Stomach smooth muscle (tissue), 2 donors: ENCODE results near the gene USP43.

Experiments
- H3K27ac ChIP-seq: one replicate; pipeline ENCODE4 v1.7.0; 2013; ENCODE audit warnings: mild to moderate bottlenecking, low read length, inconsistent platforms
- H3K27me3 ChIP-seq, 2 donors: one replicate each; pipeline ENCODE4 v1.7.0; 2013; ENCODE audit warnings: low read length in 2 of 2; ENCODE audit not compliant: insufficient read depth in 2 of 2, control insufficient read depth in 1 of 2
- H3K36me3 ChIP-seq, 2 donors: one replicate each; pipeline ENCODE4 v1.7.0; 2013; ENCODE audit warnings: low read length in 2 of 2; ENCODE audit not compliant: control insufficient read depth in 2 of 2, insufficient read depth in 2 of 2
- H3K4me1 ChIP-seq: one replicate; pipeline ENCODE4 v1.7.0; 2013; ENCODE audit warnings: low read length; ENCODE audit not compliant: control insufficient read depth, insufficient read depth
- H3K4me3 ChIP-seq, 2 donors: one replicate each; pipeline ENCODE4 v1.7.0; 2013; ENCODE audit warnings: low read length in 2 of 2
- H3K9ac ChIP-seq, 2 donors: one replicate each; pipeline ENCODE4 v1.7.0; 2013; ENCODE audit warnings: low read length in 2 of 2, mild to moderate bottlenecking in 1 of 2
- H3K9me3 ChIP-seq, 2 donors: one replicate each; pipeline ENCODE4 v1.7.0; 2013; ENCODE audit warnings: low read length in 2 of 2; ENCODE audit not compliant: control insufficient read depth in 2 of 2
- donor health status: healthy.
- donor health status: Pancreatic carcinoma.

Gene USP43

GRCh38 chr17:9755083-9755482, 109.8 kb downstream of the USP43 start:
- Histone ChIP-seq H3K27ac (no peak overlapping the region), H3K27me3 (peaks cover 0 to 2% of the 10 kb centered on the region in 2 donors), H3K4me1 (no peaks in the 10 kb centered on the region), H3K36me3 (no peaks in the 10 kb centered on the region), H3K9me3 (peaks cover 0 to 3% of the 10 kb centered on the region in 2 donors), H3K9ac (no peak overlapping the region), H3K4me3 (no peak overlapping the region)

- Histone ChIP-seq H3K9ac (no peak overlapping the region), H3K27ac (no peak overlapping the region), H3K4me3 (no peak overlapping the region), H3K9me3 (no peaks in the 10 kb centered on the region), H3K36me3 (no peaks in the 10 kb centered on the region), H3K27me3 (no peaks in the 10 kb centered on the region), H3K4me1 (no peaks in the 10 kb centered on the region)
These were observed 114.9 kb downstream of the USP43 start for GRCh38 chr17:9760266-9760665.

GRCh38 chr17:9763643-9764042, 118.3 kb downstream of the USP43 start:
- Histone ChIP-seq H3K4me3 (no peak overlapping the region), H3K27me3 (peaks cover 0 to 2% of the 10 kb centered on the region in 2 donors), H3K9me3 (no peaks in the 10 kb centered on the region), H3K27ac (no peak overlapping the region), H3K36me3 (no peaks in the 10 kb centered on the region), H3K4me1 (peaks cover 3% of the 10 kb centered on the region), H3K9ac (no peak overlapping the region)

- H3K27ac ChIP-seq: no peak overlapping the region
- peaks cover 3% of the 10 kb centered on the region for H3K4me1 ChIP-seq
- H3K9ac ChIP-seq: no peak overlapping the region
- H3K9me3 ChIP-seq: no peaks in the 10 kb centered on the region
- no peak overlapping the region for H3K4me3 ChIP-seq
- H3K36me3 ChIP-seq: no peaks in the 10 kb centered on the region
- H3K27me3 ChIP-seq: peaks cover 0 to 4% of the 10 kb centered on the region in 2 donors
These were observed 120.0 kb downstream of the USP43 start for GRCh38 chr17:9765322-9765721.

GRCh38 chr17:9766970-9767369, 121.7 kb downstream of the USP43 start:
- H3K27me3 ChIP-seq: peaks cover 0 to 4% of the 10 kb centered on the region in 2 donors
- H3K36me3 ChIP-seq: no peaks in the 10 kb centered on the region
- no peak overlapping the region for H3K4me3 ChIP-seq
- no peaks in the 10 kb centered on the region for H3K9me3 ChIP-seq
- peaks cover 3% of the 10 kb centered on the region for H3K4me1 ChIP-seq
- H3K9ac ChIP-seq: no peak overlapping the region
- H3K27ac ChIP-seq: no peak overlapping the region

- no peak overlapping the region for H3K4me3 ChIP-seq
- no peak overlapping the region for H3K27ac ChIP-seq
- peaks cover 3% of the 10 kb centered on the region for H3K4me1 ChIP-seq
- H3K27me3 ChIP-seq: peaks cover 0 to 4% of the 10 kb centered on the region in 2 donors
- H3K9me3 ChIP-seq: no peaks in the 10 kb centered on the region
- H3K9ac ChIP-seq: no peak overlapping the region
- no peaks in the 10 kb centered on the region for H3K36me3 ChIP-seq
These were observed 122.2 kb downstream of the USP43 start for GRCh38 chr17:9767432-9767991.

GRCh38 chr17:9768381-9768934, 123.1 kb downstream of the USP43 start:
- Histone ChIP-seq H3K9ac (no peak overlapping the region), H3K9me3 (no peaks in the 10 kb centered on the region), H3K27me3 (peaks cover 0 to 4% of the 10 kb centered on the region in 2 donors), H3K36me3 (no peaks in the 10 kb centered on the region), H3K4me1 (peaks cover 3% of the 10 kb centered on the region), H3K27ac (no peak overlapping the region), H3K4me3 (no peak overlapping the region)

- H3K9me3 ChIP-seq: no peaks in the 10 kb centered on the region
- H3K4me3 ChIP-seq: no peak overlapping the region
- no peak overlapping the region for H3K27ac ChIP-seq
- H3K36me3 ChIP-seq: no peaks in the 10 kb centered on the region
- H3K4me1 ChIP-seq: peaks cover 3% of the 10 kb centered on the region
- no peak overlapping the region for H3K9ac ChIP-seq
- H3K27me3 ChIP-seq: peaks cover 0 to 4% of the 10 kb centered on the region in 2 donors
These were observed 123.8 kb downstream of the USP43 start for GRCh38 chr17:9769036-9769695.

GRCh38 chr17:9771465-9771864, 126.1 kb downstream of the USP43 start:
- Histone ChIP-seq H3K36me3 (no peaks in the 10 kb centered on the region), H3K4me3 (no peak overlapping the region), H3K27ac (no peak overlapping the region), H3K27me3 (peaks cover 0 to 4% of the 10 kb centered on the region in 2 donors), H3K9me3 (peaks cover 0 to 4% of the 10 kb centered on the region in 2 donors), H3K4me1 (no peaks in the 10 kb centered on the region), H3K9ac (no peak overlapping the region)

- Histone ChIP-seq H3K9me3 (peaks cover 0 to 5% of the 10 kb centered on the region in 2 donors), H3K27me3 (peaks cover 0 to 2% of the 10 kb centered on the region in 2 donors), H3K36me3 (no peaks in the 10 kb centered on the region), H3K4me3 (no peak overlapping the region), H3K9ac (no peak overlapping the region), H3K4me1 (no peaks in the 10 kb centered on the region), H3K27ac (no peak overlapping the region)
These were observed 127.3 kb downstream of the USP43 start for GRCh38 chr17:9772658-9773057.

- no peaks in the 10 kb centered on the region for H3K36me3 ChIP-seq
- H3K9ac ChIP-seq: no peak overlapping the region
- no peak overlapping the region for H3K4me3 ChIP-seq
- no peaks in the 10 kb centered on the region for H3K27me3 ChIP-seq
- H3K27ac ChIP-seq: no peak overlapping the region
- peaks cover 0 to 5% of the 10 kb centered on the region in 2 donors for H3K9me3 ChIP-seq
- H3K4me1 ChIP-seq: no peaks in the 10 kb centered on the region
These were observed 131.6 kb downstream of the USP43 start for GRCh38 chr17:9776911-9777310.
